Dendritic cell treated with granulocyte-macrophage colony-stimulating factor and Interleukin-4, amounts not matched to agents 40 ng/mL and 50 ng/mL, for 4 days (primary cell): ENCODE results near the gene SLC35D2.
A peak's percentile ranks its signal among the peaks of the same experiment; 100 is the strongest.

Source experiments
- H3K27ac Mint-ChIP-seq: one replicate; pipeline ENCODE4 v1.8.0; 2022; ENCODE audit warnings: mild to moderate bottlenecking, mixed read lengths
- H3K27me3 Mint-ChIP-seq: one replicate; pipeline ENCODE4 v1.8.0; 2022; ENCODE audit warnings: mild to moderate bottlenecking, mixed read lengths
- H3K36me3 Mint-ChIP-seq: one replicate; pipeline ENCODE4 v1.8.0; 2022; ENCODE audit warnings: low read depth, mixed read lengths
- H3K4me1 Mint-ChIP-seq: one replicate; pipeline ENCODE4 v1.8.0; 2022; ENCODE audit warnings: low read depth, mixed read lengths
- H3K4me3 Mint-ChIP-seq: one replicate; pipeline ENCODE4 v1.8.0; 2022; ENCODE audit warnings: mild to moderate bottlenecking, moderate library complexity, mixed read lengths
- H3K9me3 Mint-ChIP-seq: one replicate; pipeline ENCODE4 v1.8.0; 2022; ENCODE audit warnings: mixed read lengths
- intact Hi-C: fragments of 100-400 bp; cut with micrococcal nuclease; formaldehyde crosslinking; loops from one replicate; pipeline ENCODE4 v1.15.0; 2022

SLC35D2 gene

GRCh38 chr9:96413302-96414221 is 30.1 kb upstream of the SLC35D2 start:
- peak overlapping the region; percentile 87 for H3K27ac Mint-ChIP-seq
- intact Hi-C loops = loop anchor here (10.0 kb wide), 1 partner anchor 441 kb away; the partner anchor contains the start of gene ZNF782
- H3K4me1 Mint-ChIP-seq = peaks cover 21% of the 10 kb centered on the region
- H3K36me3 Mint-ChIP-seq = peaks cover under 1% of the 10 kb centered on the region
- H3K4me3 Mint-ChIP-seq = peak overlapping the region; percentile 67
- H3K9me3 Mint-ChIP-seq = no peaks in the 10 kb centered on the region
- H3K27me3 Mint-ChIP-seq = no peaks in the 10 kb centered on the region

GRCh38 chr9:96412174-96412913 is 28.8 kb upstream of the SLC35D2 start:
- Mint-ChIP-seq H3K4me1 (peaks cover 26% of the 10 kb centered on the region), H3K9me3 (no peaks in the 10 kb centered on the region), H3K4me3 (no peak overlapping the region), H3K27me3 (no peaks in the 10 kb centered on the region), H3K27ac (peak overlapping the region; percentile 87), H3K36me3 (no peaks in the 10 kb centered on the region)
- intact Hi-C loops = loop anchor here (10.0 kb wide), 1 partner anchor 442 kb away; the partner anchor contains the start of gene ZNF782

- H3K9me3 Mint-ChIP-seq = no peaks in the 10 kb centered on the region
- H3K27ac Mint-ChIP-seq = peak overlapping the region; percentile 67
- H3K4me3 Mint-ChIP-seq = no peak overlapping the region
- intact Hi-C loops = loop anchor here (10.0 kb wide), 1 partner anchor 444 kb away; the partner anchor contains the start of gene ZNF782
- no peaks in the 10 kb centered on the region for H3K36me3 Mint-ChIP-seq
- peaks cover 26% of the 10 kb centered on the region for H3K4me1 Mint-ChIP-seq
- no peaks in the 10 kb centered on the region for H3K27me3 Mint-ChIP-seq
Observed at GRCh38 chr9:96411129-96411838, 27.8 kb upstream of the SLC35D2 start.

GRCh38 chr9:96408409-96409280 is 25.1 kb upstream of the SLC35D2 start:
- H3K4me3 Mint-ChIP-seq = no peak overlapping the region
- no peaks in the 10 kb centered on the region for H3K36me3 Mint-ChIP-seq
- H3K27ac Mint-ChIP-seq = peak overlapping the region; percentile 50
- peaks cover 23% of the 10 kb centered on the region for H3K4me1 Mint-ChIP-seq
- no peaks in the 10 kb centered on the region for H3K27me3 Mint-ChIP-seq
- intact Hi-C loops = loop anchor here (10.0 kb wide), 1 partner anchor 64 kb away; no protein-coding TSS in a partner anchor
- no peaks in the 10 kb centered on the region for H3K9me3 Mint-ChIP-seq

GRCh38 chr9:96400132-96400910 is 16.8 kb upstream of the SLC35D2 start:
- Mint-ChIP-seq H3K36me3 (peaks cover 14% of the 10 kb centered on the region), H3K4me1 (peaks cover 4% of the 10 kb centered on the region), H3K27ac (no peak overlapping the region), H3K27me3 (no peaks in the 10 kb centered on the region), H3K9me3 (peaks cover 11% of the 10 kb centered on the region), H3K4me3 (no peak overlapping the region)
- intact Hi-C loops = loop anchor here (10.0 kb wide), 1 partner anchor 56 kb away; no protein-coding TSS in a partner anchor

GRCh38 chr9:96399325-96399633 is 15.8 kb upstream of the SLC35D2 start:
- Mint-ChIP-seq H3K27me3 (no peaks in the 10 kb centered on the region), H3K4me1 (peaks cover 10% of the 10 kb centered on the region), H3K36me3 (peaks cover 14% of the 10 kb centered on the region), H3K27ac (no peak overlapping the region), H3K9me3 (peaks cover 11% of the 10 kb centered on the region), H3K4me3 (no peak overlapping the region)
- intact Hi-C loops = no loop called here

GRCh38 chr9:96398582-96399324 is 15.2 kb upstream of the SLC35D2 start:
- Mint-ChIP-seq H3K36me3 (peaks cover 14% of the 10 kb centered on the region), H3K4me3 (no peak overlapping the region), H3K27ac (no peak overlapping the region), H3K4me1 (peaks cover 10% of the 10 kb centered on the region), H3K9me3 (peaks cover 11% of the 10 kb centered on the region), H3K27me3 (no peaks in the 10 kb centered on the region)
- intact Hi-C loops = no loop called here

- peaks cover 10% of the 10 kb centered on the region for H3K4me1 Mint-ChIP-seq
- intact Hi-C loops = no loop called here
- peaks cover 11% of the 10 kb centered on the region for H3K36me3 Mint-ChIP-seq
- no peak overlapping the region for H3K4me3 Mint-ChIP-seq
- H3K27ac Mint-ChIP-seq = no peak overlapping the region
- H3K9me3 Mint-ChIP-seq = peaks cover 10% of the 10 kb centered on the region
- H3K27me3 Mint-ChIP-seq = no peaks in the 10 kb centered on the region
Observed at GRCh38 chr9:96395964-96396363, 12.5 kb upstream of the SLC35D2 start.

GRCh38 chr9:96394832-96395496 is 11.5 kb upstream of the SLC35D2 start:
- Mint-ChIP-seq H3K36me3 (peaks cover 1% of the 10 kb centered on the region), H3K27ac (no peak overlapping the region), H3K9me3 (no peaks in the 10 kb centered on the region), H3K27me3 (no peaks in the 10 kb centered on the region), H3K4me1 (peaks cover 10% of the 10 kb centered on the region), H3K4me3 (no peak overlapping the region)
- intact Hi-C loops = no loop called here

GRCh38 chr9:96392263-96392662 is 8.8 kb upstream of the SLC35D2 start:
- peaks cover 5% of the 10 kb centered on the region for H3K4me1 Mint-ChIP-seq

GRCh38 chr9:96391021-96391765 is 7.7 kb upstream of the SLC35D2 start:
- H3K4me3 Mint-ChIP-seq = no peak overlapping the region
- peaks cover 5% of the 10 kb centered on the region for H3K4me1 Mint-ChIP-seq
- no peaks in the 10 kb centered on the region for H3K9me3 Mint-ChIP-seq
- H3K27ac Mint-ChIP-seq = no peak overlapping the region
- no peaks in the 10 kb centered on the region for H3K27me3 Mint-ChIP-seq
- intact Hi-C loops = no loop called here
- no peaks in the 10 kb centered on the region for H3K36me3 Mint-ChIP-seq

More at GRCh38 chr9:96392263-96392662, 8.8 kb upstream of the SLC35D2 start:
- H3K9me3 Mint-ChIP-seq = no peaks in the 10 kb centered on the region
- no peaks in the 10 kb centered on the region for H3K27me3 Mint-ChIP-seq
- no peaks in the 10 kb centered on the region for H3K36me3 Mint-ChIP-seq
- intact Hi-C loops = no loop called here
- no peak overlapping the region for H3K27ac Mint-ChIP-seq
- H3K4me3 Mint-ChIP-seq = no peak overlapping the region
